GM12874 (cell line): ENCODE data around the gene ANLN.

Source experiments
- CTCF ChIP-seq: IDR thresholded peaks from 2 replicates; pipeline ENCODE4 v1.5.1; 2011; ENCODE audit warnings: low read depth, mild to moderate bottlenecking, control low read depth, low read length, moderate library complexity; ENCODE audit not compliant: insufficient read depth

ANLN gene

DNA sequence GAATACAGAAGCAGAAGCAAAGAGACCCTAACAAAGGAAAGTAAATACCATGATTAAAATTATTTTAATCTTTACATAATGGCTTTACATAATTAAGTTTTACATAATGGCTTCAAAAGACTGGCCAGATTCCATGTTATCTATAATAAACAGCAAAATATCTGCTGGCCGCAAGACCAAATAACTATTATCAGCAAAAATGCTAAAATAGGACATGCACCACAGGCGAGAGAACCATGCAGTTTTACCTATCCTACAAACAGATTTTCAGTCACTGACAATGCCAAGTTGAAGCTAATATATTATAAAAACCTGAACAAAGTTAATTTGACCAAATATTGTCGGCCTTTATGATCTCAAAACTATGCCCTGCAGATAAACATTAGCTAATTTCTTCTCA is 34.2 kb upstream of the ANLN start:
- TF ChIP-seq CTCF, result no peak

DNA sequence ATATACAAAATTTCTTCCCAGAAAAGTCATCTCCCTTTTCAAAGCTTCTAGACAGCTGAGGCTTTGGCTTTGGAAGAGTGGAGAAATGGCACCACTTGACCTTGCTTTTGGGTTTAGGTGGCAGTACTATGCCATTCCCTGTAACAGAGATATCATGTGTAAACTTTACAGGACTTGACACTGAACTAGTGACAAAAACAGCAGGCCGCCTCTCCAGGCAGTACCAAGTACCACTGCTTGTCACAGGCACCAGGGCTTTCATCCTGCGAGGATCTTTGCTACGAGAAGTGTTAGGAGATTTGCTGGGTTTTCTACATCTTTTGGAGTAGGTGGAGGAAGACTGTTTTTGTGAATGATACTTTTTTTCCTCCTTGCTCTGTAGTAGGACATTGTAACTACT is 32.6 kb upstream of the ANLN start:
- no peak for TF ChIP-seq CTCF

DNA sequence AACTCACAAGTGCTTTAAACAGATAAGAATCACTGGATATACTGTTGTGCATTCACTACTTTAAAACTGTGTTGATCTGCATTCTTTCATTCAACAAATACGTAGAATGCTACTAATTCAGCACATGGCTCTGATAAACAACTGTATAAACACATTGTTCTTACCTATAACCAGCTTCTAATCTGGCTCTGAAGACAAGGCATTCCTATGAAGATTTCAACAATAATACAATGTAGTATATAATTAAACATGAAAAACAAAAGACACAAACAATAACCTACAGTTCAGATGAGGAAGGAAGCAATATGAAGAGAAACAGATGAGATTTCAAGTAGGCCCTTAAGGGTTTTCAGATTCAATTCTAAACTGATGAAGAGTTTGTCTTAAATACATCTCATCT is 31.1 kb upstream of the ANLN start:
- no peak for TF ChIP-seq CTCF

DNA sequence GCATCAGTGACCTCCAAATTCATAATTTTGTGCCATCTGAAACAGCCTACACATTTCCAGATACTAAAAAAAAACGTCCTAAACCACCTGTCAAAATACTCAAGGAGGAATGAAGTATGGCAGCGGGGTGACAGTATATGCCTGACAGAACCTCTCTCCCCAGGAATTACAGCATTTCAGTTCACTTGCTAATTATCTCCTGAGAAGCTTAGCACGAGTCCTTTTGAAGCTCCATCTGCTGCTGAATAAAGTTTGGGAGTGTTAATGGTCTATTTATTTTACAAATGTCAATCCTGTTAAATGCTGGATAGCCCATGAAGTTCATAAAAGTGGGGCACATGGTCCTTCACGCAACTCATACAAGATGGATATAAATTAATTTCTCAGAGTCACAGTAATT is 29.4 kb upstream of the ANLN start:
- TF ChIP-seq CTCF, result no peak

DNA sequence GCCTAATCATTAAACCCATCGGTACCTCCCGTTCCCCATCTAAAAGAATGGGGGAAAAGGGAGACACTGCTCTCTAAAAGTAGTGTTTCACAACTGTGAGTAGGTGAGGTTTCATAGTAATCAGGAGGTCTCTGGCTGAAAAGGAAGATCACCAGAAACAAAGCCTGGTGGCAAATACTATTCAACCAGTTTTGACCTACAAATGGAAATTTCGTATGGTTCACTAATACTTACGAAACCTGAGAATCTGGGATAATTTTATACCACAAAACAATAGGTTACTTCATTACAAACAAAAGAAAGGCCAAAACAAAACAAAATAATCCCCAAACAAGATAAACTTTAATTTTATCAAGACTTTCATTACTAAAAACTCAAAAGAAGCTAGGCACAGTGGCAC is 28.4 kb upstream of the ANLN start:
- no peak for TF ChIP-seq CTCF

GRCh38 chr7:36363515-36363914 is 26.1 kb upstream of the ANLN start:
- no peak for TF ChIP-seq CTCF

DNA sequence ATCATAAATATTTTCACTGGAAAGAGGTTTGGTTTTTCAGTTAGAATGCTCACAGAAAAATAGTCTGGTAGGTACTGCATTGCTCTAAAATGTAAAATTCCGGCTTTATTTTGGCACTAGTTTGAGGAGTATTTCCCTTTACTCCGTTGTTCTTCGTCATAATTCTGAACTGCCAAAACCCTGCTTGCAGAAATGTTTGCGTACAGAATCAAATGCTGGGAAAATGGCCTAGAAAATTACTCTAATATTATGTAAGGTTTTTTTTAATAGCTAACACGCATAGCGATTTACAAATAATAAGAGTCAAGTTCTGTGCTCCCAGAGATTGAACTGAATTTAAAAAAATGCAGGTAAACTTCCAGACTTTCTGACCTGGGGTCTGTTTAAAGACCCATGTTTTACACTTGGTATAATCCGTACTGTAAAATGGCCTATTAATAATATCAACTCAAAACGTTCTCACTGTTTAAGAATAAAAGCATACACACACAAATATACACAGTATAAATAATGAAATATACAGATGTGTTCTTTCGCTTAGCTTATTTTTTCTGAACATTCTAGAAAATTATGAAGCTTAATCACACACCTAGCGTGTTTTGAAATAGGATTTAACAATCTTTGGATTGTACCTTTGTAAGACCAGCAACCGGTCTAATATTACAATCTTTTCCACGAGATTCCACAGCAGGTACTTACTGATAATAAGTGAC is 23.5 kb upstream of the ANLN start:
- no peak for TF ChIP-seq CTCF
